Fibroblast of peridontal ligament (primary cell): ENCODE data around the gene NDUFC1.
"Not testable (repeated sequence)": the region's sequence is repeated elsewhere in the genome, so short reads cannot be mapped to it uniquely, and the experiment has no call there.

Experiments used
- DNase-seq: peaks from one replicate; pipeline ENCODE4 v3.0.0-alpha.2; 2010; ENCODE audit errors: extremely low read depth

The NDUFC1 gene

DNA sequence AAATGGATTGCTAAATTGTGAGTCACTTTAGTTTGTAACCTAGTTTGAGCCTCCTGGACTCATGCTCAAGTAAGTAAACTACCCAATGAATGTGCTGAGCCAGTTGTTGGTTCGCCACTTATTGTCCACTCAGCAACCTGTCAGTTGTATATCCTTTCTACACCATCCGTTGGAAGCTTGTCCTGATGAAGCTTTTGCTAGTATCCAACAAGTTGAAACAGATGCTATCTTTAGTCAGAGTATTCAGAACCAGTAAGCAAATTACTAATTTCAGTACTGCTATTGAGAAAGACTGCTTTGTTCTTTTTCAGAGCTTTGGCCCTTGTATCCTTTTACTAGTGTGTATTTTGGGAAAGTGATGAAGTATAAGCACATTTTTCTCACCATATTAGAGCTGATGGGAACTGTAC, 5.3 kb downstream of the NDUFC1 start:
- DNase-seq = peak; percentile 34

DNA sequence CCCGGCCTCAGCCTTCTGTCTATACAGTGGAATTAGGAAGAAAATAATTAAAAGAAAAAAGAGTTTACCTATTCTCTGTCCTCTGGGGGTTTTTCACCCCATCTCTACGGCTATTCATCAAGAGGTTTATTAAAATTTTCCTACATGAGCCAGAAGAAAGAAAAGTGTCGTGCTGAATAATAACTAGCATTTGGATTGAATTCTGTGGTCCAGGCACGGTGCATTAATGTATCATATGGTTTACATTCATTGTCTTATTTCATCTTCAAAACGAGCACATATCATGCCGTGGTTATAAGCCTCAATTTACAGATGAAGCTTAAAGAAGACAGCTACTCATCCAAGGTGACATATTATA, 6.4 kb downstream of the NDUFC1 start:
- DNase-seq = no peak

DNA sequence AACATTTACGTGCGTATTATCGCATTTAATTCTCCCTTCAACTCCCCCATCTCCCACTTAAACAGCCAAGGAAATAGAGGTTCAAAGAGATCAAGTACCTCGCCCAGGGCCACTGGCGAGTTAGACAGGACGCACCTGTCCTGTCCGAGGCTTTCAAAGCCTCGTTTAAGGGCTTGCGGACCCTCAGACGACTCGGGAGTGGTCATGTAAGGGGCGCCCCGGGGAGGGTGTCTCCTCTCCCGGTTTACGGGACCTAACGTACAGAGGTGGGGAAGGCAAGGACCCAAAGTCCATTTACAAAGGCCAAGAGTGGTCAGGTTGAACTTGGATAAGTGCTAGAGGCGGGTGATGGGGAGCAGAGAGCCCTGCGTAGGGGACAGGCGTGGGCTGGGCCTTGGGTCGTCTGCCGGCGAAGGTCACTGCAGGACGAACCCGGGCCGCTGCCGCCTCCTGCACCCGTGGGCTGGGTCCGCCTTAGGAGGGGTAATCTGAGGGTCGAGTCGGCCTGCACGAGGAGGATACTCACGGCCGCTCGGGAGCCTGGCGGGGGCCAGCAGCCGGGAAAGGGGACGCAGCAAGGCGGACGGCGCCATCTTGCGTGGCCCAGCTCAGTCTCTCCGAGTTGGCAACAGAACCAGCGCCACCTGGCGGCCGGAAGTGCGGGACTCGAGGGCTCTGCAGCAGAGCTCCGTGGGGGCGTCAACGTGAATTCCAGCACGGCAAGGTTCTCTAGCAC, 6.9 kb downstream of the NDUFC1 start:
- DNase-seq = peak; percentile 92

DNA sequence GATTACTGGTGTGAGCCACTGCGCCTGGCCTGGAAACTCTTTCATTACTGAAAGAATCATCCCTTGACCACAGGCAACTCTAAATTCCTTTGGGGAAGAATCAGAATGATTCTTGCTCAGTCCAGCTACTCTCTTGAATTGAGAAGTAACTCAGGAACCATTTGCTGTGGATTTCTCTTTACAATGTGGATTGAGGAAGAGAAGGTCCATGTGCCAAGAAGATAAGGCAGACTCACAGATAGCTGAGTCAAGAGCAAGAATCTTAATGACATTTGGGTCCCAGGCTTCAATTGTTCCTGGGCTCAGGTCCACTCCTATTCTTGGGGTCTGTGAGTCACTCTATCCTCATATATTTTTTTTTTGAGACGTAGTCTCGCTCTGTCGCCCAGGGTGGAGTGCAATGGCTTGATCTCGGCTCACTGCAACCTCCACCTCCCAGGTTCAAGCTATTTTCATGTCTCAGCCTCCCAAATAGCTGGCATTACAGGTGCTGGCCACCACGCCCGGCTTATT, 16.0 kb downstream of the NDUFC1 start:
- no peak for DNase-seq

DNA sequence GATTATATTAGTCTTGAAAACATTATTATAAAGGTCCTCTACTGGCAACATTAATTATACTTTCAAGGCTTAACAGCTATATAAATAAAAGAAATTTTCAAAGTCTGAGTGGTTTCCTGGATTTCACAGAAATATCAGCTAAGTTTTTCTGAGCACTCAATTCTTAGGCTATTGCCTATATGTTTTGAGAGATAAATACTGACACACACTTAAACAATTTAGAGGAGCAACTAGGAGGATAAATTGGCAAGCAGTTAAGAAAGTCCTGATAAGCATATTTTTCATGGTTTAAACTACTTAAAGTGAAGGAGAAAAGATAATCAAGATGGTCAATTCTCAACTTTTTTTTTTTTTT, 19.6 kb downstream of the NDUFC1 start:
- DNase-seq = no peak

DNA sequence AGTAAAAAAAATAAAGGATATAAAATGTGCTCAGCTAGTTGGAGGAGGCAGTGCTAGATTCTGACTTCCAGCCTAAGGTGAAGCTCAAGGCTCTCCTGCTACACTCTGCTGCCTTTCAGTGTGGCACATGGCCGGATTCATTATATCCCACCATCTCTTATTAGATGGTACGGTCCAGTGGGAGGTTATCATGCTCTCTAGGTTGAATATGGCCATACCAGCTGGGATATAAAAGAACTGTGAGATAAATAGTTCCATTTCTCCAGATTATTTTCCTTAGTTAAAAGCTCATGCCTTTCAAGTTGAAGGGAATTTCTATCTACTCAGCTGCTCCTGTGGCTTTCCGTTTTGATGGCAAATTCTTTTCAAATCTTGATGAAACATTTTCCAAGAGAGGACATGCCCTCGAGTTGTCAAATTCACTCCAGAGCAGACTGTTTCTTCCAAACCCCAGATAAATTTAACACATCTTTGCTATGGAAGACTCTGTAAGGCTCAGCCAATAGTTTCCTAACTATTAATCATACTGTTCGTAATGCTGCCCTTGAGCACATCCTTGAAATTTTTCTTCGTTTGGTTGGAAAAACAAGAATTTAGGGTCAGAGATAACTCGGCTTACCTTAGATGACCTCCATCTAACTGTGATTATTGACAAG, 20.1 kb downstream of the NDUFC1 start:
- no peak for DNase-seq

DNA sequence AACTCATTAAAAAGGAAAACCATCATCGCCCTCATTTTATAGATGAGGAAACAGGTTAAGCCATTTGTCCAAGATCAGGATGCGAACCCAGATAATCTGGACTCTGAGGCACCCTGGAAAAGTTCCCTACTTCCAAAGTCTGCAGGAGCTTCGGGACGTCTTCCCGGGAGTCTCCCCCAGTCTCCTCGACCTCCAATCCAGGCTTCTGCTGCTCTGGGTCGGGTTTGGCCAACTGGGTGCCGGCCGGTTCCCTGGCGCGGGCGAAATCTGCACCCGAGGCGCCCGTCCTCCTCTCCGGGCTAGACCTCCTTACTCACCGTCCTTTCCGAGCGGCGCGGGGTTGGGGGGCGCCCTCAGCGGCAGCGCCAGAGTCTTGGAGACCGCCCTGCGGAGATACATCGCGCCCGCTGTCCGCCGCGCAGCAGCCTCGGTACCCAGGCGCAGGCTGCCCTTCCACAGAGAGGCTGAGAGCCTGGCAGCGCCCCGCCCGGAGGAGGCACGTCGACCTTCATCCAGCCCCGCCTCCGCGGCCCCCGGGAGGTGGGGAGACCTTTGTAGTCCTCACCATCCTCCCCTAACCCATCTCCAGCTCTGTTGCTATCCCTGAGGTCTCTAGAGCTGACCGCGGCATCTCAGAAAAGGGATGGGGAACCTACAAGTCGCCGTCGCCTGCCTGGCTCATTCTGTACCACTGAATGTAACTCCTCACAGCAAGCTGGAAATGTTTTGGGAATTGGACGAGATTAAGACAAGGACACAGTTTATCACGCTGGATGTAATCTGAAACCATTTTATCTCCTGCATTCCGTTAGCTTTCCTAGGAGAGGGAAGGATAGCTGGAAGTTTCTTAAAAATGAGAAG, 22.3 kb downstream of the NDUFC1 start, which contains the start of gene MGARP:
Gene MGARP, minus strand, starts transcription at position 466 of the 861 bp plus-strand sequence. Its CDS starts 67 bp downstream, at position 399.
- DNase-seq = peak; percentile 43

DNA sequence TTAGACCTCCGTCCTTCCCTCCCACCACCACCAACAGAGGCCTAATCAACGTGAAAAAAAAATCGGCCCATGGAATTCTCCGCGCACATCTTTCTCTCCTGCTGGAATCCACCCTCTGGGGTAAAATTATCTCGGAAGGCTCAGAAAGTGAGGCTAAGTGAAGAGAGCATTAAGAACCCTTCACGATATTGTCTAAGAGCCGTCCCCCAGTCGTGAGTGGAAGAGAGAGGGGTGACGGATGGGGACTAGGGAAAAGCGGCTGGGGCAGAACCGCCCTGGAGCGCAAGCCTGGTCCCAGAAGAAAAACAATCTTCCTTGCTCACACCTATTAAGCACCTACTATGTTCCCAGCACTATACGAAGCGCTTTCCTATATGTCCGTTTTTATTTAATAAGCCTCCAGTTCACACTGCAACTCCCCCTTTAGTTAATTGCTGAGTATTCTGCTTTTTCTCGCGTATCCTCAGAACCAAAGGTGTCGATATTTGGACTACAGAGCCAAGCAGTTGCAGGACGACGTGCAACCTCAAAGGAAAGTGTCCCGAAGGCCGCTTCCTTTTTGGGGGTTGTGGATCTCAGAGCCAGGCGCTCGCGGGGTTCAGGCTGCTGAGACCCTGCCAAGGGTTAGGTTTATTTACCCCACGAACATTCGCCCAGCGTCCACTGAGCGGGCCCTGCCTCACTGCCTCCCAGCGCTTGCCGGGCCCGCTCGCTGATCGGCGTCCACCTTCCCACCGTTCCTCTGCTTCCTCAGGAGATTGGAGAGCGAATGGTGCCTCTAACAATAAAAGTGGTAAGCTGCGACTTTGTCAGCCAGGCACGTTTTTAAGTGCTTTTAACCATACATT, 23.1 kb downstream of the NDUFC1 start:
- DNase-seq = peak; percentile 35

DNA sequence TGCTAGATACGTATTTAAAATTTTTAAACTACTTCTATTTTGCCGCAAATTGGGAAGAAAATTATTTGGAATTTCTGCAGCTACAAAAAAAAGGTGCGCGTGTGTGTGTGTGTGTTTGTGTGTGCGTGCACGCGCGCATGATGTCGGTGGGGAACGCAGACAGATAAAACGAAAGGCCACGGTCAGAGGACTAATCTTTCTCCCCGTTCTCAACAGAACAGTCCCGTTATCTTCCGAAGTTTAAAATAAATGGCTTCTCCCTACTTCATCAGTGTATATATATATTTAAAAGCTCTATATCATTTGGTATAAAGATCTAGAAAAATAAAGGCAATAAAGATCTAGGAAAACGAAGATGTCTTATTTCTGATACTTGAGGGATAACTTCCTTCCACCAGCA, 23.8 kb downstream of the NDUFC1 start:
- DNase-seq = no peak

DNA sequence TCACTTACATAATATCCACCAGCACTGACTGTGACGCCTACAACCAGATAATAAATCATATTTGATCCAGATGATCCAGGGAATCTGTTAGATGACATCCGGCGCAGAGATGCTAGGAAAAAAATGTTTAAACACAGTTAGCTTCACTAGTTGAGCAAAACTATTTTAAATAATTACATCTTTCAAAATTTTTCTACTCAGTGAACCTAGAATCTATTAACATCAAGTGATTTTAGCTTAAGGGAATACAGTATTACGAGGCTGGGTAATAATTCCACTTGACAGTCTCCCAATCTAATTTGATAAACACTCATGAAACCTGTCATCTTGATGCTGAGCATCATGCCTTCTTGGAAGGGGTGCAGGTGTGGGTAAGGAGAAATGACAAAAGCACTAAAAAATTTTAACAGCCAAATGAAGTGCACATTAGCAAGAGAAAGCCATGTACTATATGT, 27.0 kb downstream of the NDUFC1 start:
- DNase-seq = no peak

DNA sequence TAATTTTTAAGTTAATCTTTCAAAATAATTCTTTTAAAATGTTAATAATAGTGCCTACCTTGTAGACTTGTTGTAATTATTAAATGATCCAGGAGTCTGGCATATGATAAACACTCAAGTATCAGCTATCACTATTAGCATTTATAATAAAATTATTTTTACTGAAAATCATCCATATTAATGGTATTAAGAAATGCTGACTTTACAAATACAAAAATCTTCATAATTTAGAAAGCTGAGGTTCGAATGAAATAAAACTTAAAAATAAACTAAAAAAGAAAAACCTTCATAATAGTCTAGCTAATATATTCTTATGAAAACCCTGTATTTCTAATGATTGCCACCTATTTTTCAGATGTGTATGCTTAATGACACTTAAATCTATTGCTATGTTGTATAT, 27.5 kb downstream of the NDUFC1 start:
- DNase-seq = no peak

DNA sequence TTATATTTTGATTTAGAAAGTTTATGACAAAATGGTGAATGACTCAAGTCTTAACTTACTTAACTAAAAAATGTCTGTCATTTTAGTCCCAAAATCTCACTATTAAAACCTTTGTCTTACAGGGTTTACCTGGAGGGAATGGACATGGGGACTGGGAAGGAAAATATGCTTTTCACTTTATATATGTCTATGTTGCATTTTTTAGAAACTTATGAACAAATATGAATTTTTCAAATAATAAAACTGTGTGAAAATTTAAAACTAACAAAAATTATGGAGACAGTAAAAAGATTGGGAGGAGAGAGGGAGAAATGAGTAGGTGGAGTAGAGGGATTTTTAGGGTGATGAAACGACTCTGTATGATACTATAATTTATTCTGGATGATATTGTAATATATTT, 28.4 kb downstream of the NDUFC1 start:
- DNase-seq = no peak

DNA sequence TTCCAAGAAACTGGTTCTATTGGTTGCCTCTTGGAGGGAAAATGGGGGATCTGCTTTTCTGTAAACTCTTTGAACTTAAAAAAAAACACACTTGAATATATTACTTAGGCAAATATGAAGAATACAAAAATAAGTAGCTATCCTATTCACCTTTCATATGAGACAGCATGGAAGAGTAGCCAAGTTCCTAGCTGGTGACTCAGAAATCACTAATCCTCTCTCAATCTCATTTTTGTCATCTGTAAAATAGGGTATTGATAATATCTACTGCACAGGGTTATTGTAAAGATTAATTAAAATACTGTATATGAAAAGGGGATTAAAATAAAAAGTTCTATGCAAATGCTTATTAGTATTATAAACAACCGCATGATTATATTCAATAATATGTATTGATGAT, 35.0 kb downstream of the NDUFC1 start:
- DNase-seq = no peak

DNA sequence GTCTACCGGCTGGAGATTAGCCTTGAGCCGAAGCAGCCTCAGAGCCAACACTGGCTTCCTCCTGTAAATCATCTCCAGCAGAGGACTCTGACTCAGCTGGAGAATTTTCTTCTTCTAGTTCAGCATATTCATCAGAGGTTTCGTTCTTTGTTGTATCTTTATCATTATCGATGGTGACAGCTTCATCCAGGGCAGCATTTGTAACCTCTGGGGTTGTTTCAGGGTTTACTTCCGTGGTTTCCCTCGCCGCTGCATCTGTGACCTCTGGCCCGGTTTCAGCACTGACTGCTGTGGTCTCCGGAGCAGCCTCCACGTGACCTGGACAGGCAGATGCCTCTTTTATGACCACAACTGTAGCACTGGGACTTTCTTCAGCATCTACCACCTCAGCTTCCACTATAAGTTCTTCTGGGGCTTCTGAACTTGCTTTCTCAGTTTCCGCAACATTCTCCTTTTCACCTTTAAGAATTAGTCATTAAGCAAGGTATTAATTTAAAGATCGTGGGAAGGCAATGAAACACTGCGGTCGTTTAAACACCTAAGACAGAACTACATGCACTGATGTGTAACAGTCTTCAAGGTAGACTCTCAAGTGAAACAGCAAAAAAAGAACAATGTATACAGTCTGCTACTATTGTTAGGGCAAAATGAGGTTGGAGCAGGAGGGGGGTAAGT, 35.6 kb downstream of the NDUFC1 start:
- peak; percentile 67 for DNase-seq

DNA sequence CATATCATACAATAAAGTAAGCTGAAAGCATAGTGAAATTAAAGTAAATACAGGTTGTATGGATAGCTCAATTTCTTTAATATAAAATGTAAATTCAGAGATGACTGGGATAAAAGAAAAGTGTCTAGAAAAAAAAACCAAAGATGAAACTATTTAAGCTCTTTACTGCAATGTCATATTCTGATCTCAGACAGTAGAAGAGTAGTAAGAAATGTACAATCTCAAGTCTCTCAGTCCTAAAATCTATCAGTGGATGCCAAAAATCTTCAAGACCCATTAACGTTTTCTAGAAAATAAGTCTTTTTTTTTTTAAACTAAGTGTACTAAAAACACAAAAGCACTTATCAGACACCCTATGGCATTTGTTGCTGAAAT, 36.1 kb downstream of the NDUFC1 start:
- no peak for DNase-seq

DNA sequence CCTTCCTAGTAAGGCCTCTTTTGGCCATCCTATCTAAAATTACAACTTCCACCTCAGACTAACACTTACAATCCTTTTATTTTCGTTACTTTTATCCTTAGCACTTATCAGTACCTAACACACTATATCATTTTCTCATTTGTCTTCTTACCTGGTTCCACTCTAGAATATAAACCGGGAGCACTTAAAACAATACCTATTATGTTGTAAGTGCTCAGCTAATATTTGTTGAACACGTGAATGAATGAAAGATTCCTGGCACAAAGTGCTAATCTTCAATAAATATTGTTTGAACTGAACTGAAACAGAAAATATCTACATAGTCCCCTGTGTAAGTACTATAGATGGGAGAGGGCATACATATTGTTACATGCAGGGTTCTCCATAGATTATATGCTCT, 36.6 kb downstream of the NDUFC1 start:
- DNase-seq = no peak

DNA sequence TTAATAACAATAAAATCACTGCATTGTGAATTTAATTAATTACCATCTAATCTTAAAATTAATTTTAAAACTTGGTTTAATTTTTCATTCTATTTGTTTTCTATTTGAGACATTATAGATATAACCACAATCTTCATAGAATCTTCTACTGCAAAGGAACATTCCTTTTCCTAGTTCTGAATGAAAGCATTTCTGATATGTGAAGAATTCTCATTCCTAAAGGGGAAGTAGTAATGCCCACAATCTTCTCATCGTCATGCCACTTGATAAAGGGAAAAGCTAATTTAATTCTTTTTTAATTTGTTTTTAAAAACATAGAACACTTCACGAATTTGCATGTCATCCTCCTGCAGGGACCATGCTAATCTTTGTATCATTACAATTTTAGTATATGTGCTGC, 45.9 kb downstream of the NDUFC1 start:
- DNase-seq = no peak

DNA sequence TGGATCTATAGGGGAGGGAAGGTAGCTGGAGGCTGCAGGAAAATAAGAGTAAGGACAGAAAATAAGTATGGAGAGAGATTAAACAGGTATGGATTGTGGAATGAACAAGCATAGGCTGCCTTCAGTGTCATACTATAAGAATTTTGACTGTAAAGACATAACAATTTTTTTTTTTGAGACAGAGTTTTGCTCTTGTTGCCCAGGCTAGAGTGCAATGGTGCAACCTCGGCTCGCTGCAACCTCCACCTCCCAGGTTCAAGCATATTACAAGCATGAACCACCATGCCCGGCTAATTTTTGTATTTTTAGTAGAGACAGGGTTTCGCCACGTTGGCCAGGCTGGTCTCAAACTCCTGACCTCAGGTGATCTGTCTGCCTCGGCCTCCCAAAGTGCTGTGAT, 46.7 kb downstream of the NDUFC1 start:
- DNase-seq = not testable (repeated sequence)

DNA sequence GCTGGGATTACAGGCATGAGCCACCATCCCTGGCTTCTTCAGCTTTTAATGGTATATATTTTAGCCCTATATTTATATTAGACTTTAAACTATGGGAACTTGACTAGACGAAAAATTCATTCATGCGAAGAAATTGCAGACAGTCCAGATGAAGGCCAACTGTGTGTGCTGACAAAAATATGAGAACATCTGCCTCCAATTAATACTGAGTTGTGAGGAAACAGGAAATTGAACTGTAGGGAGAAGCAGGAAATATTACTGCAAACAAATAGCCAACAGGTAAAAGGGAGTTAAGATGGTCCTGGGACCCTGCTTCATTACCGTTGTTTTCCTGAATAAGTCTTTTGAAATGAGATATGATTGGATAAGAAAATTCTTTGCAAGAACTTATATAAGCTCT, 48.6 kb downstream of the NDUFC1 start:
- DNase-seq = no peak

DNA sequence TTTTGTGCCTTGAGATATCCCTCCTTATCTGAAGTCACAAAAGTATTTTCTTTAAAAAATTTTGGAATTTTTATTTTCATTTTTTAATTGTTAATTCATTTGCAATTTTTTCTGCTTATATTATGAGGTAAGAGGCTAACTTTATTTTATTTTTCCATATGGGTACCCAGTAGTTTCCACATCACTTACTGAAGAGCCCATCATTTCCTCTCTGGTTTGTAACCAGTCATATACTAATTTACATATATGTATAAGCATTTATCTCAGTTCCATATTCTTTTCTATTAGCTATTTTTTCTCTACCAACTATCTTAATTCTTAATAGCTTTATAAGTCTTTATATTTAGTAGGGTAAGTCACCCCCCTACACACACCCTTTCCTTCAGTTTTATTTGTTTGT, 49.2 kb downstream of the NDUFC1 start:
- DNase-seq = no peak

DNA sequence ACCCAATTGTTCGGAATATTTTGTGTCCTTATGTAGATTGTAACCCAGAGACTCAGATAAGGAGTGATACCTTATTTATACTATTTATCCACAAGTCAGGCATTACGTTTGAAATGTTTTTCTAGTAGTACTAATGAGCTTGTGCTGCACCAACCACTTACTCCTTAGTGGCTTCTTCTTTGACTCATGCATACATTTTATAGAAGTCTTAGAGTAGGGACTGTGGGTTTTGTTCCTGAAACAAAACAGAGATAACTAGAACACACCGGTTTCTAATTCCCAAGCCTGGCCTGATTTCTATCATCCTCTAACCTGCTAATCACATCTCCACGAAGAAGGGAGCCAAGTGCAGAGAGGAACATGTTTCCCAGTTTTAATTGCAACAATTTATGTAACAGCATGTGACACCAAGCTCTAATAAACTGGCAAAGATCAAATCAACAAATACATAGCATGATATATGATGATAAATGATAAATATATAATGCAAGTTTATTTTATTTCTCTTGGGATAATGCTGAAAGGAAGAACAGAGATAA, 54.5 kb downstream of the NDUFC1 start:
- DNase-seq = no peak
